HepG2 (cell line): ENCODE data around the gene TWNK. TPM values are rescaled to one million over a fixed set of nuclear protein-coding genes. Genes with fewer than 3 reads are reported as not detected.
A peak's percentile ranks its signal among the peaks of the same experiment; 100 is the strongest.

Experiments
- AKAP8 ChIP-seq: sonication (generic); formaldehyde crosslinking; IDR thresholded peaks from 2 replicates; pipeline ENCODE4 v1.5.1; 2020; ENCODE audit warnings: mild to moderate bottlenecking, missing genetic modification reagents
- DNMT1 ChIP-seq: sonication (generic); formaldehyde crosslinking; IDR thresholded peaks from 2 replicates; pipeline ENCODE4 v1.5.1; 2020; ENCODE audit warnings: mild to moderate bottlenecking, missing genetic modification reagents
- HOXA9 ChIP-seq: sonication (generic); formaldehyde crosslinking; IDR thresholded peaks from 2 replicates; pipeline ENCODE4 v1.8.1; 2022; ENCODE audit warnings: missing genetic modification reagents, mild to moderate bottlenecking, moderate library complexity, borderline replicate concordance
- MAFK ChIP-seq, 2 experiments: IDR thresholded peaks in 1 of 2; conservative IDR thresholded peaks in 1 of 2; 2 replicates each; pipeline ENCODE4 v1.6.1; 2011; ENCODE audit warnings: improper control_type of control experiment in 2 of 2, low read length in 2 of 2
- NCOA1 ChIP-seq: sonication (generic); formaldehyde crosslinking; IDR thresholded peaks from 2 replicates; pipeline ENCODE4 v1.9.0; 2021; ENCODE audit warnings: missing genetic modification reagents
- PRPF4 ChIP-seq: fragments of 200-400 bp; formaldehyde crosslinking; IDR thresholded peaks from 2 replicates; pipeline ENCODE4 v1.6.1; 2016; ENCODE audit warnings: low read length, low read depth; ENCODE audit not compliant: poor library complexity, severe bottlenecking
- RARA ChIP-seq: IDR thresholded peaks from 2 replicates; pipeline ENCODE4 v1.6.1; 2016; ENCODE audit warnings: missing genetic modification reagents, missing compliant biosample characterization
- ZBTB49 ChIP-seq: sonication (generic); formaldehyde crosslinking; IDR thresholded peaks from 2 replicates; pipeline ENCODE4 v1.4.0; 2020; ENCODE audit warnings: missing genetic modification reagents, borderline replicate concordance
- ZMYM3 ChIP-seq: sonication (generic); formaldehyde crosslinking; IDR thresholded peaks from 2 replicates; pipeline ENCODE4 v1.5.1; 2020; ENCODE audit warnings: mild to moderate bottlenecking, missing genetic modification reagents
- ZNF317 ChIP-seq: sonication (generic); formaldehyde crosslinking; IDR thresholded peaks from 2 replicates; pipeline ENCODE4 v1.5.0; 2020; ENCODE audit warnings: mild to moderate bottlenecking, missing genetic modification reagents
- ZNF558 ChIP-seq: sonication (generic); formaldehyde crosslinking; IDR thresholded peaks from 2 replicates; pipeline ENCODE4 v1.9.0; 2022; ENCODE audit warnings: mild to moderate bottlenecking, missing genetic modification reagents, borderline replicate concordance
- ZNF607 ChIP-seq: sonication (generic); formaldehyde crosslinking; IDR thresholded peaks from 2 replicates; pipeline ENCODE4 v1.5.1; 2020; ENCODE audit warnings: missing genetic modification reagents, mild to moderate bottlenecking, borderline replicate concordance
- ZNF720 ChIP-seq: sonication (generic); formaldehyde crosslinking; IDR thresholded peaks from 2 replicates; pipeline ENCODE4 v1.4.0; 2020; ENCODE audit warnings: missing genetic modification reagents
- polyA plus RNA-seq, 8 experiments: library from polyadenylated mRNA; depleted of rRNA in 3 of 8; stranded (reverse) in 7 of 8; unstranded in 1 of 8; fragments of >200 nt; fragmentation: Illumina TruSeq in 4 of 8; extraction: Trizol in 4 of 8; gene quantifications; 2 replicates each; pipeline versions ENCODE4 v1.2.1 to v1.2.3, GENCODE V29; 2011 to 2016; ENCODE audit warnings: low read depth in 4 of 8, missing spikeins in 1 of 8, mixed read lengths in 1 of 8; ENCODE audit not compliant: insufficient read depth in 1 of 8
- total RNA-seq, 5 experiments: library from RNA; depleted of rRNA; stranded (reverse); fragments of >200 nt; fragmentation: Illumina TruSeq; extraction: Trizol; gene quantifications; 2 replicates each; pipeline ENCODE4 v1.2.3, GENCODE V29; 2016; ENCODE audit warnings: low read depth in 1 of 5
- TF ChIP-seq, protein P1 (sequence below): sonication (generic); formaldehyde crosslinking; IDR thresholded peaks from 2 replicates; pipeline ENCODE4 v1.4.0; 2020; ENCODE audit warnings: mild to moderate bottlenecking, missing genetic modification reagents
- TF ChIP-seq, protein P2 (sequence below): sonication (generic); formaldehyde crosslinking; IDR thresholded peaks from 2 replicates; pipeline ENCODE4 v1.4.0; 2020; ENCODE audit warnings: missing genetic modification reagents

TWNK gene
- total and polyA plus RNA-seq, 2 of the 13 experiments (the other 11 are each of a cell fraction or from before 2014, with no cell fraction given): 10.7 to 16.5 TPM

DNA sequence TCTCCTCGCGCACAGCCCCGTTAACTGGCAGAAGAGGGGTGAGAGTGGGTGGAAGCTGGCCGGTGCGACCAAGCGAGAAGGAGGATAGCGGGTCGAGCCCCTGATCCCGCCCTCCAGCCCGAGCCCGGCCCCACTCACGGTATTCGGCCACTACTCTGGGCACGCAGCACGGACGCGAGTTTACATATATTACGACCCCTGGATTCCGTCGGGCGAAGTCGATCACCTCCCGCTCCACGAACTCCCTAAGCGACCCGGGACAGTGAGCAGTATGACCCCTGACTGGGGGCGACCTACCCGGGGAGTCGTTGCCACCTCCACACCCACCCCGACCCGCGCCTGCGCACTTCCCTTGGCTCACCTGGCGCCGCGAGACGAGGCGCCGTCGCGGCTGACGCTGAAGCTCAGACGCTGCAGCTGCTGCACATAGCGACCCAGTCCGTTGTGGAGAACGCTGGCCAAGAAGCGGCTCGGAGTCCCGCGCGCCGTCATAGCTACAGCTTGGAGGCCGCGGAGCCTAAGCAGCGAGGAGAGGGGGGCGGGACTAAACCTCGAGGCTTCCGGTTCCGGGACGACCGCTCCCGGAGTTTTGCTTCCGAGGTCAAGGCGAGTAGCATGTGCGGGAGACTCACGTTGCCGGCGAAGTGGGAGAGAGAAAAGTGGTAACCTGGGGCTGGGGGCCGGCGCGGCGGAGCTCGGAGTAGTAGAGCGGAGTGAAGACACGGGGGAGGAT, at the start of gene TWNK, which contains the start of gene MRPL43 (continued):
- TF ChIP-seq ZBTB49 (CRISPR knock-in tag) (no peak), ZNF607 (CRISPR knock-in tag) (no peak), ZMYM3 (CRISPR knock-in tag) (peak; percentile 24; the same call in 1 of the 2 replicates), ZNF720 (CRISPR knock-in tag) (no peak), DNMT1 (CRISPR knock-in tag) (0 out of 2 replicates have a peak, but pooled peaks have one; percentile 44), NCOA1 (CRISPR knock-in tag) (no peak), ZNF558 (CRISPR knock-in tag) (peak; percentile 82; the same call in 1 of the 2 replicates), RARA (CRISPR knock-in tag) (no peak), AKAP8 (CRISPR knock-in tag) (peak; percentile 93; the same call in 1 of the 2 replicates), HOXA9 (CRISPR knock-in tag) (peak; percentile 94), ZNF317 (CRISPR knock-in tag) (no peak; the same call in 1 of the 2 replicates), MAFK (conservative IDR thresholded peaks at IDR 0.05 in 1 of 2, IDR thresholded peaks at IDR 0.05 in 1 of 2; ENCODE audit: low read length in 2 of 2) (no peak), PRPF4 (no peak)
- TF ChIP-seq, protein P1, sequence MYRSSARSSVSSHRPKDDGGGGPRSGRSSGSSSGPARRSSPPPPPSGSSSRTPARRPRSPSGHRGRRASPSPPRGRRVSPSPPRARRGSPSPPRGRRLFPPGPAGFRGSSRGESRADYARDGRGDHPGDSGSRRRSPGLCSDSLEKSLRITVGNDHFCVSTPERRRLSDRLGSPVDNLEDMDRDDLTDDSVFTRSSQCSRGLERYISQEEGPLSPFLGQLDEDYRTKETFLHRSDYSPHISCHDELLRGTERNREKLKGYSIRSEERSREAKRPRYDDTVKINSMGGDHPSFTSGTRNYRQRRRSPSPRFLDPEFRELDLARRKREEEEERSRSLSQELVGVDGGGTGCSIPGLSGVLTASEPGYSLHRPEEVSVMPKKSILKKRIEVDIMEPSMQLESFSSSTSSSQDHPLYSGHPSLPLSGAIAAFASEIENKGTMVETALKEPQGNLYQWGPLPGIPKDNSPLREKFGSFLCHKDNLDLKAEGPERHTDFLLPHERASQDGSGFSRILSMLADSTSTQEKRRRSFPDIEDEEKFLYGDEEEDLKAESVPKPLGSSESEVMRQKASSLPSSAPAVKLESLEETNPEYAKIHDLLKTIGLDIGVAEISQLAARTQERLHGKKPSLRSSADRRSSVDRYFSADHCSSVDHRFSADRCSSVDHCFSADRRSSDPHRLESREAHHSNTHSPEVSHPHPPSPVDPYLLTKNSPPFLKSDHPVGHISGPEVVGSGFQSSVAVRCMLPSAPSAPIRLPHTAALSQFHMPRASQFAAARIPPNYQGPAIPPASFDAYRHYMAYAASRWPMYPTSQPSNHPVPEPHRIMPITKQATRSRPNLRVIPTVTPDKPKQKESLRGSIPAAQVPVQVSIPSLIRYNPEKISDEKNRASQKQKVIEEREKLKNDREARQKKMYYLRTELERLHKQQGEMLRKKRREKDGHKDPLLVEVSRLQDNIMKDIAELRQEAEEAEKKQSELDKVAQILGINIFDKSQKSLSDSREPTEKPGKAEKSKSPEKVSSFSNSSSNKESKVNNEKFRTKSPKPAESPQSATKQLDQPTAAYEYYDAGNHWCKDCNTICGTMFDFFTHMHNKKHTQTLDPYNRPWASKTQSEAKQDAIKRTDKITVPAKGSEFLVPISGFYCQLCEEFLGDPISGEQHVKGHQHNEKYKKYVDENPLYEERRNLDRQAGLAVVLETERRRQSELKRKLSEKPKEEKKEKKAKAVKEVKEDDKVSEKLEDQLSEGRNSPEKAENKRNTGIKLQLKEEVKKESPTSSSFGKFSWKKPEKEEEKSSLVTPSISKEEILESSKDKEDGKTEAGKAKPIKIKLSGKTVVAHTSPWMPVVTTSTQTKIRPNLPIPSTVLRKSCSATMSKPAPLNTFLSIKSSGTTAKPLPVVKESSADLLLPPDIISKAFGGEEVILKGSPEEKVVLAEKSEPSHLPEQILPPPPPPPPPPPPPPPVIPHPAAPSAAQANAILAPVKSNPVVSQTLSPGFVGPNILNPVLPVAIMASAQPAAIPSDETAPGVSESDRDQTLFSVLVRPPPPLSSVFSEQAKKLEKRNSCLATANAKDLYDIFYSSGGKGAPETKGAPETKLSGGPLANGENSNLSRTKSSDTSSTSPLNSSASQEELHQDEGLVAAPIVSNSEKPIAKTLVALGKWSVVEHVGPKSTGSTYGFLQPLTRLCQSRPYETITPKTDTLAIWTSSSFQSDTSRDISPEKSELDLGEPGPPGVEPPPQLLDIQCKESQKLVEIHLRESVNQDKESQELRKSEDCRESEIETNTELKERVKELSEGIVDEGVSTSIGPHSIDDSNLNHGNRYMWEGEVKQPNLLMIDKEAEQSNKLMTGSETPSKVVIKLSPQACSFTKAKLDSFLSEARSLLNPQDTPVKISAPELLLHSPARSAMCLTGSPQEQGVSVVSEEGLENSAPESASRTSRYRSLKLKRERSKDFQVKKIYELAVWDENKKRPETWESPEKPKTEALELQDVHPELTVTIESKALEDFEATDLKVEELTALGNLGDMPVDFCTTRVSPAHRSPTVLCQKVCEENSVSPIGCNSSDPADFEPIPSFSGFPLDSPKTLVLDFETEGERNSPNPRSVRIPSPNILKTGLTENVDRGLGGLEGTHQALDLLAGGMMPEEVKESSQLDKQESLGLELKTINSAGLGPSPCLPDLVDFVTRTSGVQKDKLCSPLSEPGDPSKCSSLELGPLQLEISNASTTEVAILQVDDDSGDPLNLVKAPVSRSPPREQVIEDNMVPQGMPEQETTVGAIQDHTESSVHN (CRISPR knock-in tag): peak; percentile 35; the same call in 1 of the 2 replicates
- TF ChIP-seq, protein P2, sequence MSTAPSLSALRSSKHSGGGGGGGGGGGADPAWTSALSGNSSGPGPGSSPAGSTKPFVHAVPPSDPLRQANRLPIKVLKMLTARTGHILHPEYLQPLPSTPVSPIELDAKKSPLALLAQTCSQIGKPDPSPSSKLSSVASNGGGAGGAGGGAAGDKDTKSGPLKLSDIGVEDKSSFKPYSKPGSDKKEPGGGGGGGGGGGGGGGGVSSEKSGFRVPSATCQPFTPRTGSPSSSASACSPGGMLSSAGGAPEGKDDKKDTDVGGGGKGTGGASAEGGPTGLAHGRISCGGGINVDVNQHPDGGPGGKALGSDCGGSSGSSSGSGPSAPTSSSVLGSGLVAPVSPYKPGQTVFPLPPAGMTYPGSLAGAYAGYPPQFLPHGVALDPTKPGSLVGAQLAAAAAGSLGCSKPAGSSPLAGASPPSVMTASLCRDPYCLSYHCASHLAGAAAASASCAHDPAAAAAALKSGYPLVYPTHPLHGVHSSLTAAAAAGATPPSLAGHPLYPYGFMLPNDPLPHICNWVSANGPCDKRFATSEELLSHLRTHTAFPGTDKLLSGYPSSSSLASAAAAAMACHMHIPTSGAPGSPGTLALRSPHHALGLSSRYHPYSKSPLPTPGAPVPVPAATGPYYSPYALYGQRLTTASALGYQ (CRISPR knock-in tag): peak; percentile 55; the same call in 1 of the 2 replicates
